Measurements from ENCODE around the gene CTNNBL1. TPM values are rescaled to one million over a fixed set of nuclear protein-coding genes. Genes with fewer than 3 reads are reported as not detected.

Gene CTNNBL1
- total RNA-seq, 1 experiment from 2014 or later, result 64.4 TPM

GRCh38 chr20:37657924-37658804 lies 35.7 kb upstream of the CTNNBL1 start:
- ChIA-PET CTCF (interaction anchor here (0.6 to 2.0 kb wide), 3 partner anchors 48 to 94 kb away, joined by 3 to 5 read pairs (median 5); no protein-coding TSS in a partner anchor), POLR2A (no interaction called here)
- Mint-ChIP-seq H3K4me3 (no peak overlapping the region), H3K27ac (no peak overlapping the region), H3K9me3 (peaks cover 29% of the 10 kb centered on the region), H3K36me3 (peaks cover 5% of the 10 kb centered on the region), H3K4me1 (peaks cover 17% of the 10 kb centered on the region), H3K27me3 (ENCODE audit: low read depth) (peaks cover 7% of the 10 kb centered on the region; the same call in 1 of the 2 replicates)
- ATAC-seq (no peak), DNase-seq (ENCODE audit: low spot score) (no peak)
- TF ChIP-seq ZNF396 (CRISPR knock-in tag; IDR thresholded peaks at IDR 0.05; ENCODE audit: borderline replicate concordance), result no peak
- no peak for TF ChIP-seq ELF4 (CRISPR knock-in tag; IDR thresholded peaks at IDR 0.05; ENCODE audit: low read depth)
- TF ChIP-seq NR2C2 (CRISPR knock-in tag; IDR thresholded peaks at IDR 0.05), result no peak
- TF ChIP-seq NFYB (CRISPR knock-in tag; conservative IDR thresholded peaks at IDR 0.05; ENCODE audit: low read depth), result no peak
- TF ChIP-seq FOXK1 (CRISPR knock-in tag; IDR thresholded peaks at IDR 0.05), result no peak
- TF ChIP-seq IRF1 (CRISPR knock-in tag; IDR thresholded peaks at IDR 0.05), result no peak
- TF ChIP-seq NFE2L1 (CRISPR knock-in tag; IDR thresholded peaks at IDR 0.05), result no peak
- TF ChIP-seq OVOL2 (CRISPR knock-in tag; IDR thresholded peaks at IDR 0.05; ENCODE audit: borderline replicate concordance), result no peak
- TF ChIP-seq AFF4 (CRISPR knock-in tag; IDR thresholded peaks at IDR 0.05; ENCODE audit: borderline replicate concordance), result no peak
- no peak for TF ChIP-seq ERG (CRISPR knock-in tag; IDR thresholded peaks at IDR 0.05)
- no peak for TF ChIP-seq ZNF138 (CRISPR knock-in tag; conservative IDR thresholded peaks at IDR 0.05)
- no peak for TF ChIP-seq ATF3 (CRISPR knock-in tag; conservative IDR thresholded peaks at IDR 0.05)
- no peak for TF ChIP-seq ZNF532 (CRISPR knock-in tag; IDR thresholded peaks at IDR 0.05; ENCODE audit: borderline replicate concordance)
